Duodenal mucosa (tissue), 2 donors: ENCODE results near the gene CLSTN1.
A peak's percentile ranks its signal among the peaks of the same experiment; 100 is the strongest.

Source experiments
- H3K27ac ChIP-seq: one replicate; pipeline ENCODE4 v1.7.0; 2013; ENCODE audit warnings: low read depth, low read length
- H3K27me3 ChIP-seq, 2 donors: one replicate each; pipeline ENCODE4 v1.7.0; 2013; ENCODE audit warnings: low read length in 2 of 2, control low read depth in 1 of 2; ENCODE audit not compliant: insufficient read depth in 2 of 2, control insufficient read depth in 1 of 2
- H3K36me3 ChIP-seq, 2 donors: one replicate each; pipeline ENCODE4 v1.7.0; 2013; ENCODE audit warnings: low read length in 2 of 2, control low read depth in 1 of 2; ENCODE audit not compliant: insufficient read depth in 2 of 2, control insufficient read depth in 1 of 2
- H3K4me1 ChIP-seq, 2 donors: one replicate each; pipeline ENCODE4 v1.7.0; 2013; ENCODE audit warnings: low read length in 2 of 2, control low read depth in 1 of 2; ENCODE audit not compliant: insufficient read depth in 2 of 2, control insufficient read depth in 1 of 2
- H3K4me3 ChIP-seq, 2 donors: one replicate each; pipeline ENCODE4 v1.7.0; 2013; ENCODE audit warnings: low read length in 2 of 2, low read depth in 1 of 2
- H3K9ac ChIP-seq, 2 donors: one replicate each; pipeline ENCODE4 v1.7.0; 2013; ENCODE audit warnings: low read length in 2 of 2, low read depth in 1 of 2
- H3K9me3 ChIP-seq, 2 donors: one replicate each; pipeline ENCODE4 v1.7.0; 2013; ENCODE audit warnings: low read length in 2 of 2, control low read depth in 1 of 2; ENCODE audit not compliant: control insufficient read depth in 1 of 2

CLSTN1 gene

DNA sequence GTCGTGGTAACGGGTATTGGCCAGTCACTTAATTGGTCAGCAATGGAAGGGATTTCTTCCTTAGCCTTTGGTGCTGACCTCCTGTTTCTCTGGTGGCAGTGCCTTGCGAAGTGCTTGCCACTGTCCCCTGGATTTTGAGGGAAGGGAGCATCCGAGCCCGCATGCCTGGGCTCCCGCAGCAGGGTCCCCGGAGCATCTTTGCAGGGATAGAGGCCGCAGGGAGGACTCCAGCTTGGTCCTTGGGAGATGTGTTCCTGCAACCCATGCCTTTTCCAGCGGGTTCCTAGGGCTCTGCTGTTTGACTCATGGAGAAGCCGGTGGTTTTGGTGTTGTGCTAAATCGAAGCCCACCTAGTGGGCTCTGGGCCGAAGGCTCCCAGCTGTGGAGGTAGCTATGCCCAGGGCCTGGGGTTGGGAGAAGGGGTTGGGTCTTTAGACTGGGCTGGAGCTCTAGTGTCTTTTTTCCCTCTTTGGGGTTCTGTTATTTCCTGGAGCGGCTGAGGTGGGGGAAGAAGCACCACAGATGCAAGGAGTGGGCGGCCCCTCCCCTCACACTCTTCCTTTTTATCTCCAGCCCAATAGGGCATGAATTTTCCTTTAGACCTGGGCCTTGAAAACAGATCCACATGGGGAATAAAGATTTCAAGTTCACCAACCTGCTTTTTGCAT, 133.2 kb downstream of the CLSTN1 start:
- Histone ChIP-seq H3K27me3 (peaks cover 5 to 10% of the 10 kb centered on the region in 2 donors), H3K36me3 (no peaks in the 10 kb centered on the region), H3K4me3 (peak overlapping the region in 1 of 2 donors; percentile 42), H3K9me3 (no peaks in the 10 kb centered on the region), H3K9ac (peak overlapping the region in 1 of 2 donors; percentile 57), H3K4me1 (peaks cover 23 to 33% of the 10 kb centered on the region in 2 donors), H3K27ac (no peak overlapping the region)

- Histone ChIP-seq H3K27me3 (peaks cover 5 to 10% of the 10 kb centered on the region in 2 donors), H3K9me3 (no peaks in the 10 kb centered on the region), H3K27ac (no peak overlapping the region), H3K4me1 (peaks cover 23 to 33% of the 10 kb centered on the region in 2 donors), H3K4me3 (peak overlapping the region; percentile 42 to 59), H3K9ac (peak overlapping the region in 1 of 2 donors; percentile 57), H3K36me3 (no peaks in the 10 kb centered on the region)
Measured at GRCh38 chr1:9689971-9690381, 133.8 kb downstream of the CLSTN1 start.

DNA sequence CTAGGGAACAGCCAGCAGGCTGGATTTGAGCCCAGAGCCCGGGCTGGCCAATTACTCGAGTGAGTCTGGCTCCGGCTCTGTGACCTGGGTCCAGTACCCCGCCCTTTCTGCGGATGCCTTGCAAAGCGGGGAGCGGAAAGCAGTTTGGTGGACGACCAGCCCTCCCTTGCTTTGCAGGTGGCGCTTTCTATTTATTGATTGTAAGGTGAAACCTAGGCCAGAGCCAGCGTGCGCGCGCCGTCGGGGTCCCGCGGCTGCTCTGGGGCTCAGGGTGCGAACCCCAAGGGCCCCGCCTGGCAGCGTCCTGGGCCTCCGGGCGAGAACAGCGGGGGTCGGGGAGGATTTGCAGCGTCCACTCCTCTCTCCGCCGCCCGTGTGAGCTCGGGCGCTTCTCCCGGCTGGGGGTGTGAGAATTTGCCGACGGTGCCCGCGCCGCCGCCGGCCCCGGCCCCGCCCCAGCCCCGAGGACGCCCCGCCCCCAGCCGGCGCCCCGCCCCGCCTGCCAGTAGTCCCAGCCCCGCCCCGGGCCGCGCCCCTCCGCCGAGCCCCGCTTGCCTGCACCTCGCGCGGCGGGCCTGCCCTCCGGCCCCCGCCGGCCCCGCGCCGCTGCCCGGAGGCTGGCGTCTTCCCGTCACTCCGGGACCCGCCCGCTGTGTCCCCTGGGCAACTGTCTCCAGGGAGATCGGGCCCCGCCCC, 134.6 kb downstream of the CLSTN1 start:
- Histone ChIP-seq H3K27me3 (peaks cover 5 to 10% of the 10 kb centered on the region in 2 donors), H3K27ac (no peak overlapping the region), H3K9ac (peak overlapping the region in 1 of 2 donors; percentile 32), H3K36me3 (no peaks in the 10 kb centered on the region), H3K4me3 (peak overlapping the region; percentile 68 to 74), H3K9me3 (no peaks in the 10 kb centered on the region), H3K4me1 (peaks cover 23 to 33% of the 10 kb centered on the region in 2 donors)

DNA sequence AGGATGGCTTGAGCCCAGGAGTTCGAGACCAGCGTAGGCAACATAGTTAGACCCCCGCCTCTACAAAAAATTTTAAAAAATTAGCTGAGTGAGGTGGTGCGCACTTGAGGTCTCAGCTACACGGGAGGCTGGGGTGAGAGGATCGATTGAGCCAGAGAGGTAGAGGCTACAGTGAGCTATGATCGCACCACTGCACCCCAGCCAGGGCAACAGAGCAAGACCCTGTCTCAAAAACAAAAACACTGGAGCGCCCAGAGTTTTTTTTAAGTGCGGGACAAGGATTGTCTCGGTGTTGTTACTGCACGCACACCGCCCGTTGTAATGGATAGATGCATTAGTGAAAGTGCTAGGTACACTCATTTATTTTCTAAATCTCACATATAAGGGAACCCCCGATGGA, 135.2 kb downstream of the CLSTN1 start:
- peak overlapping the region; percentile 68 to 74 for H3K4me3 ChIP-seq
- H3K9ac ChIP-seq = peak overlapping the region in 1 of 2 donors; percentile 52

DNA sequence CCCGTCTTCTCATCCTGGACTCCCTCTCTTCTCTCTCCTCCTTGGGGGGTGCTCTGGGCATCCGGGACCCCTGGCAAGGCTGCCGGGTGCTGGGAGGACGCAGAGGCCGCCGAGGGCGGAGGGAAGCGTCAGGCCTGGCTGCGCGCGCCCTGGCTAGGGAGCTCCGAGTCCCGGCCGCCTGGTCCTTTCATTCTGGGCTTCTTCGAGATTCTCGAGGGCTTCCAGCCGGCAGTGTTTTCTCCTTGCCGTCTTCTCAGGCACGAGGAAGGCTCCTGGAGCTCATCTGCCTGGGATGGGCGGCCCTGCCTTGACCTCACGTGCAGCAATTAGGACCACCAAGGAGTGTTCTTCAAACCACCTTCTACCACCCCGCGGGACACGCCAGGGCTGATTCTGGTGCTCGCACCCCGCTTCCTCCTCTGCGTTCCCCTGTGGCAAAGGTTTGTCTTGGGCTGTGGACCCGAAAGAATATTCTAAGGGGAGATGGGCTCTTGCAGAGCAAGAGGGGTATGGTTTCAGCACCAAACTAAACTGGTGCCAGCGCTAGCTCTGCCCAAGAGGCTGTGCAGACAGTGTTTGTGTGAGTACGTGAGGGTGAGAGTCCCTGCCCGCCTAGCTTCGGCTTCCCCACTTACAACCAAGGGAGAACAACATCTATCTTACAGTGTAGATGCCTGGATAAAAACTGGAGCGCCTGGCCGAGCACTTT, 135.7 kb downstream of the CLSTN1 start:
- H3K4me3 ChIP-seq = peak overlapping the region; percentile 68 to 74
- peak overlapping the region; percentile 15 to 52 for H3K9ac ChIP-seq

More for the DNA sequence above, 135.2 kb downstream of the CLSTN1 start:
- H3K9me3 ChIP-seq = no peaks in the 10 kb centered on the region
- H3K27ac ChIP-seq = no peak overlapping the region
- peaks cover 5 to 10% of the 10 kb centered on the region in 2 donors for H3K27me3 ChIP-seq
- H3K4me1 ChIP-seq = peaks cover 23 to 33% of the 10 kb centered on the region in 2 donors
- no peaks in the 10 kb centered on the region for H3K36me3 ChIP-seq

GRCh38 chr1:9687120-9687873, 136.5 kb downstream of the CLSTN1 start:
- peak overlapping the region in 1 of 2 donors; percentile 15 for H3K9ac ChIP-seq
- peak overlapping the region; percentile 68 to 74 for H3K4me3 ChIP-seq
- H3K36me3 ChIP-seq = no peaks in the 10 kb centered on the region
- peaks cover 23 to 33% of the 10 kb centered on the region in 2 donors for H3K4me1 ChIP-seq
- H3K27me3 ChIP-seq = peaks cover 5 to 10% of the 10 kb centered on the region in 2 donors
- H3K27ac ChIP-seq = no peak overlapping the region
- H3K9me3 ChIP-seq = no peaks in the 10 kb centered on the region

More for the DNA sequence above, 135.7 kb downstream of the CLSTN1 start:
- Histone ChIP-seq H3K36me3 (no peaks in the 10 kb centered on the region), H3K27me3 (peaks cover 5 to 10% of the 10 kb centered on the region in 2 donors), H3K27ac (no peak overlapping the region), H3K9me3 (no peaks in the 10 kb centered on the region), H3K4me1 (peaks cover 23 to 33% of the 10 kb centered on the region in 2 donors)

- Histone ChIP-seq H3K36me3 (no peaks in the 10 kb centered on the region), H3K4me3 (no peak overlapping the region), H3K27ac (no peak overlapping the region), H3K9me3 (no peaks in the 10 kb centered on the region), H3K27me3 (peaks cover under 1 to 5% of the 10 kb centered on the region in 2 donors), H3K4me1 (peaks cover 15 to 22% of the 10 kb centered on the region in 2 donors), H3K9ac (no peak overlapping the region)
Measured at GRCh38 chr1:9684801-9685200, 139.0 kb downstream of the CLSTN1 start.

DNA sequence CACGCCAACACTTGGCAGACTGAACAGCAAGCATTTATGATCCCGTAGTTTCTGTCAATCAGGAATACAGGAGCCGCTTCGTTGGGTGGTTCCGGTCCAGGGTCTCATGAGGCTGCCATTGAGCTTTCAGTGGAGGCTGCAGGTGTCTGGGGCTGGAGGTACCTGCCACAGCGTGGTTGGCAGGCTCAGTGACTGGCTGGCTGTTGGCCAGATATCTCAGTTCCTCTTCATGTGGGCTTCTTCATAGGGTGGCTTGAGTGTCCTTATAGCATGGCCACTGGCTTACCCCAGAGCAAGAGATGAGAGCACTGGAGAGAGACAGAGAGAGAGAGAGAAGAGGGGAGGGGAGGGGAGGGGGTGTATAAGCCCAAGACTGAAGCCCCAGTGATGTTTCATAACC, 142.9 kb downstream of the CLSTN1 start:
- no peaks in the 10 kb centered on the region for H3K36me3 ChIP-seq
- no peak overlapping the region for H3K4me3 ChIP-seq
- no peaks in the 10 kb centered on the region for H3K27me3 ChIP-seq
- no peak overlapping the region for H3K9ac ChIP-seq
- H3K9me3 ChIP-seq = no peaks in the 10 kb centered on the region
- no peak overlapping the region for H3K27ac ChIP-seq
- peaks cover 0 to 4% of the 10 kb centered on the region in 2 donors for H3K4me1 ChIP-seq

DNA sequence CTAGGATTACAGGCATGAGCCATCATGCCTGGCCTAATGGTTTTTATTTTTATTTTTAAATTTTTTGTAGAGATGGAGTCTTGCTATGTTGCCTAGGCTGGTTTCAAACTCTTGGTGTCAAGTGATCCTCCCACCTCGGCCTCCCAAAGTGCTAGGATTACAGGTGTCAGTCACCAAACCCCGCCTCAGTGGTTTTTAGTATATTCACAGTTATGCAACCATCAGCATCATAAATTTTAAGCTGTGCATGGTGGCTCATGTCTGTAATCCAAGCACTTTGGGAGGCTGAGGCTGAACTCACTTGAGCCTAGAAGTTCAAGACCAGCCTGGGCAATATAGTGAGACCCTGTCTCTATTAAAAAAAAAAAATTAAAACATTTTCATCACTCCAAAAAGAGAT, 143.7 kb downstream of the CLSTN1 start:
- Histone ChIP-seq H3K27me3 (no peaks in the 10 kb centered on the region), H3K36me3 (no peaks in the 10 kb centered on the region), H3K9me3 (no peaks in the 10 kb centered on the region), H3K27ac (no peak overlapping the region), H3K4me1 (peaks cover 0 to 4% of the 10 kb centered on the region in 2 donors), H3K4me3 (no peak overlapping the region), H3K9ac (no peak overlapping the region)
